ENCODE results near the gene ITPKB. TPM values are rescaled to one million over a fixed set of nuclear protein-coding genes. Genes with fewer than 3 reads are reported as not detected.

Gene ITPKB
- total RNA-seq, 1 donor from 2014 or later = 10.5 TPM

- peak; percentile 70 for DNase-seq (ENCODE audit: low spot score)
- intact Hi-C loops (cut with DNase I) = loop anchor here (1.0 to 5.0 kb wide), 3 partner anchors 52 to 193 kb away; partner anchors contain the start of gene ITPKB
Measured at GRCh38 chr1:226634611-226635246, 104.4 kb downstream of the ITPKB start.

- DNase-seq (ENCODE audit: low spot score) = peak; percentile 91
- intact Hi-C loops (cut with DNase I) = loop anchor here (1.0 to 2.0 kb wide), 2 partner anchors 53 to 193 kb away; no protein-coding TSS in a partner anchor
Measured at GRCh38 chr1:226634166-226634588, 104.9 kb downstream of the ITPKB start.

GRCh38 chr1:226633541-226634165 is 105.4 kb downstream of the ITPKB start:
- peak; percentile 51 for DNase-seq (ENCODE audit: low spot score)
- intact Hi-C loops (cut with DNase I) = loop anchor here (1.0 to 2.0 kb wide), 2 partner anchors 53 to 194 kb away; no protein-coding TSS in a partner anchor

- DNase-seq (ENCODE audit: low spot score) = no peak
- intact Hi-C loops (cut with DNase I) = no loop called here
Measured at GRCh38 chr1:226632922-226633351, 106.1 kb downstream of the ITPKB start.

GRCh38 chr1:226632169-226632879 is 106.8 kb downstream of the ITPKB start:
- peak; percentile 53 for DNase-seq (ENCODE audit: low spot score)

GRCh38 chr1:226631229-226632000 is 107.7 kb downstream of the ITPKB start:
- peak; percentile 33 for DNase-seq (ENCODE audit: low spot score)
- intact Hi-C loops (cut with DNase I) = no loop called here

More at GRCh38 chr1:226632169-226632879, 106.8 kb downstream of the ITPKB start:
- intact Hi-C loops (cut with DNase I) = no loop called here

- DNase-seq (ENCODE audit: low spot score) = no peak
- intact Hi-C loops (cut with DNase I) = no loop called here
Measured at GRCh38 chr1:226630592-226630991, 108.5 kb downstream of the ITPKB start.

GRCh38 chr1:226629896-226630550 is 109.1 kb downstream of the ITPKB start:
- intact Hi-C loops (cut with DNase I) = no loop called here
- peak; percentile 46 for DNase-seq (ENCODE audit: low spot score)

- DNase-seq (ENCODE audit: low spot score) = peak; percentile 46
Measured at GRCh38 chr1:226629210-226629895, 109.7 kb downstream of the ITPKB start.

GRCh38 chr1:226628612-226629155 is 110.4 kb downstream of the ITPKB start:
- DNase-seq (ENCODE audit: low spot score) = peak; percentile 22
- intact Hi-C loops (cut with DNase I) = no loop called here

More at GRCh38 chr1:226629210-226629895, 109.7 kb downstream of the ITPKB start:
- intact Hi-C loops (cut with DNase I) = no loop called here

GRCh38 chr1:226627924-226628611 is 111.0 kb downstream of the ITPKB start:
- intact Hi-C loops (cut with DNase I) = no loop called here
- peak; percentile 50 for DNase-seq (ENCODE audit: low spot score)

- peak; percentile 49 for DNase-seq (ENCODE audit: low spot score)
- intact Hi-C loops (cut with DNase I) = no loop called here
Measured at GRCh38 chr1:226627050-226627755, 111.9 kb downstream of the ITPKB start.

GRCh38 chr1:226626577-226626956 is 112.5 kb downstream of the ITPKB start:
- intact Hi-C loops (cut with DNase I) = no loop called here
- DNase-seq (ENCODE audit: low spot score) = peak; percentile 91

GRCh38 chr1:226625832-226626576 is 113.1 kb downstream of the ITPKB start:
- peak; percentile 54 for DNase-seq (ENCODE audit: low spot score)

GRCh38 chr1:226625326-226625725 is 113.8 kb downstream of the ITPKB start:
- intact Hi-C loops (cut with DNase I) = no loop called here
- peak; percentile 51 for DNase-seq (ENCODE audit: low spot score)

More at GRCh38 chr1:226625832-226626576, 113.1 kb downstream of the ITPKB start:
- intact Hi-C loops (cut with DNase I) = no loop called here

- DNase-seq (ENCODE audit: low spot score) = peak; percentile 64
- intact Hi-C loops (cut with DNase I) = no loop called here
Measured at GRCh38 chr1:226624526-226624925, 114.6 kb downstream of the ITPKB start.
